Activated effector memory CD4-positive, alpha-beta T cell treated with anti-CD3 and anti-CD28 coated beads, Interleukin-2, amount 50 U/mL, for 16 hours (primary cell): ENCODE results near the gene BPGM.
"Not testable (repeated sequence)": the region's sequence is repeated elsewhere in the genome, so short reads cannot be mapped to it uniquely, and the experiment has no call there.

Experiments used
- DNase-seq: peaks from one replicate; pipeline ENCODE4 v3.0.0-alpha.2; 2020

The BPGM gene

DNA sequence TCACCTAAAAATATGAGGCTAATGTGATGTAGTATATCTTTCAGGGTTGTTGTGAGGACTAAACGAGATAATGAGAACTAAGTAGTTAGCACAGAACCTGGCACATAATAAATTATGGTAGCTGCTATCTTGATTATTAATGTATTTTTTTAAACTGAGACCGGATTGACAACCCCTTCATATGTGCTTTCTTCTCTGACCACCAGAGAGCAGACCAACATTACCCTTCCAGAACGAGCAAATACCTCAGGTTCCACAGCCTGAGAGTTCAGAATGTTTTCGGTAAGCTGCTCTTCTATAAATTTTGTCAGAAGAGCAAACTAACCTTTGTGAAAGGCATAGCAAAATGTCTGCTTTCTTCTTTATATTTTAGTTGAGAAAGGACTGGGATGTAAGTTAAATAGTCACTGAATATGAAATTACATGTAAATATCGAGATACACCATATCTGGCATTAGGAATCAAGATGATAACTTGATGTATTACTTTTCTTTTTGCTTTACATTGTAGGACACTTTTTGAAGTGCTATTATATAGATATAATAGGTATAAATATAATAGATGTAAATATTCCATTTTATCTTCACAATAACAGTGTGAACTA lies 13.6 kb upstream of the BPGM start:
- no peak for DNase-seq

DNA sequence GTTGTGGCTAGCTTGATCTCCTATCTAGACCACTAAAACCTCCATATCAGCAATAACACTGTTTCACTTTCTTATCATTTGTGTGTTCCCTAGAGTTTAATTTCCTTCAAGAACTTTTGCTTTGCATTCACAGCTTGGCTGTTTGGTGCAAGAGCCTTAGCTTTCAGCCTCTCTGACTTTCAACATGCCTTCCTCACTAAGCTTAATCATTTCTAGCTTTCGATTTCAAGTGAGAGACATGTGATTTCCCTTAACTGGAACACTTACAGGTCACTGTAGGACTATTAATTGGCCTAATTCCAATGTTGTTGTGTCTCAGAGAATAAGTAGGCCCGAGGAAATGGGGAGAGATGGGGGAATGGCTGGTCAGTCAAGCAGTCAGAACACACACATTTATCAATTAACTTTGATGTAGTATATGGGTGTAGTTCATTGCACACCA lies 10.6 kb upstream of the BPGM start:
- DNase-seq, result no peak

DNA sequence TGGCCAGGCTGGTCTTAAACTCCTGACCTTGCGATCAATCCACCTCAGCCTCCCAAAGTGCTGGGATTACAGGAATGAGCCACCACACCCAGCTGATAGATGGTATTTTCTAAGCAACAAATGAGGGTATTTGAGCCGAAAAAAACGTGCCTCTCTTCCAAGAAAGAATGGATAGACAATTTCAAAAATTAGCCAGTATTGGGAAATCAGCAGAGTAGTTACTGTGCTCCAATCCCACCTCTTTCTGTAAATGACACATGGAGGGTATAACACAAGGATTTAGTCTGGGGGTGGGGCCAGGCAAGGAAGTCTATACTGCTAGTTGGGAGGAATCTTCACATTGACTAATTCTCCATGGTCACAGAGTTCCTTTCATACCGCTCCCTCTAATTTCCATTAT lies 9.2 kb upstream of the BPGM start:
- DNase-seq, result no peak

DNA sequence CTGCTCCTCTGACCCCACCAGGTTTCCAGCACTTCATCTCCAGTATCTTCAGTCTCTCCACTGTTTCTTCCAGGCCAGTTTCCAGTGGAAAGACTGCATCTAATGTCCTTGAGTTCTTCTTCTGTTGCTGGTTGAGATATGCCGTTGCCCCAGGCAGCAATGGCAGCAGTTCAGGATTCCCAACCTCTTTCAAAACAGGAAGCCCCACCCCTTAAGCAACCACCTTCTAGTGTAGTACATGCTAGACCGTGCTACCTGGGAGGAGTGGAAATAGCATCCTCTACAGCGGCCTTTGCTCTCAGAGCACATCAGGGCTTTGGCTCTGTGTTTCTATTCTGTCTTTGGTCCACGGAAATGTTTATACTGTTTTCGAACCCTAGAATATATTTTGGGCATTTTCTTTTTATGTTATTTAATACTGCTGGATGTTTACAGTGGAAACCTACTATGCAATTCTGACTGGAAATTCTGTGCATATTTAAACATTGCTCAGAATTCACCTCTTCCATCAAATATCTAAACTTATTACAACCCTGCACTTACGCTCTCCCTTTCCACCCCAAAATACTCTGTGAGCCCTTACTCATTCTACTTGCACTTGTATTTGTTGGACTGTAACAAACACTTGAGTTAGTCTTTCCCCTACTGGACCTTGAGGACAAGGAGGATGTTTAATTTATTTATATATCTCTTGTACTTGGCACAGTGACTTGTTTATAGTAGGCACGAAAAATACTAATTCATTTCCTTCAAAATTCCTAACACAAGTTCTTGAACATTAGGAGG lies 8.5 kb upstream of the BPGM start:
- DNase-seq, result no peak

DNA sequence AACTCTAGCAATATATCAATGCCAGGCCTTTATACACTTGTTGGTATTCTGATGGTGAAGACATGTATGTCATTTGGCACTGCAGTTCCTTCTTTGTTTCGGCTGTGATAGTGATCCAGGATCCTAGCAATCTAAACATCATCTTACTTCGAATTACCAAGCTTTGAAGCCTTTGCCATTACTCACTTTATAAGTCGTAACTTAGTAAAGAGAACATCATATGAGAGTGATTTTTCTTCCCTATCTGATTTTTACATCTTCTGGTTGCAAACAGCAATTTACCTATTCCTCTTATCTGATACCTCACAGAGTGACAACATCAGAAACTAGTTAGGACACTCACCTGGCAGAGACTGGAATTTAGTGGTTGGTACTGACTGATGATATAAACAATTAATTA lies 7.6 kb upstream of the BPGM start:
- DNase-seq, result no peak

DNA sequence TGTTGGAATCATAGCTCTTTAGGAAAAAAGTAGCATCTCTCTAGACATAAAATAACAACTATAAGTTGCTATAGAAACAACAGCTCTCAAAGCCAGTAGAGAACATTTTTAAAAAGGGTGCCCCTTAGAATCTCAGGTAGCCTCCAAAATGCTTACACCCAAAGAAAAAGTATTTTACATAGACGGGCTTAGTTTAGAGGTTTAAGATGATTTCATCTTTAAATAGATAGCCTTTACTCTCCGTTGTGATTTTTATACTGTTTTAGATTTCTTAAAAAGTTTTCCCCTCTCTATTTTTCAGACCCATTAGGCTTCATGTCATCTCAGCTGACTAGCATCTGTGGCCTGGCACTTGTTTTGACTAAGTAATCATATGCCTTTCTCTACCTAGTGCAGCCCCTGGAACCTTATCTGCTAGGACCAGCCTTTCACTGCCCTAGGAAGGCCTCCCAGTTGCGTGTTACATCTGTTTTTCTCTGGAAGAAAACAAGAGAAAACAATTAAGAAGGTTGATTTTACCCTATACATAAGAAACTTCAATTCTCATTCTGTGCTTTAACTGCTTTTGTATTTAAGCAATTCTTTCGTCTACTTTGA lies 6.9 kb upstream of the BPGM start:
- DNase-seq, result no peak

DNA sequence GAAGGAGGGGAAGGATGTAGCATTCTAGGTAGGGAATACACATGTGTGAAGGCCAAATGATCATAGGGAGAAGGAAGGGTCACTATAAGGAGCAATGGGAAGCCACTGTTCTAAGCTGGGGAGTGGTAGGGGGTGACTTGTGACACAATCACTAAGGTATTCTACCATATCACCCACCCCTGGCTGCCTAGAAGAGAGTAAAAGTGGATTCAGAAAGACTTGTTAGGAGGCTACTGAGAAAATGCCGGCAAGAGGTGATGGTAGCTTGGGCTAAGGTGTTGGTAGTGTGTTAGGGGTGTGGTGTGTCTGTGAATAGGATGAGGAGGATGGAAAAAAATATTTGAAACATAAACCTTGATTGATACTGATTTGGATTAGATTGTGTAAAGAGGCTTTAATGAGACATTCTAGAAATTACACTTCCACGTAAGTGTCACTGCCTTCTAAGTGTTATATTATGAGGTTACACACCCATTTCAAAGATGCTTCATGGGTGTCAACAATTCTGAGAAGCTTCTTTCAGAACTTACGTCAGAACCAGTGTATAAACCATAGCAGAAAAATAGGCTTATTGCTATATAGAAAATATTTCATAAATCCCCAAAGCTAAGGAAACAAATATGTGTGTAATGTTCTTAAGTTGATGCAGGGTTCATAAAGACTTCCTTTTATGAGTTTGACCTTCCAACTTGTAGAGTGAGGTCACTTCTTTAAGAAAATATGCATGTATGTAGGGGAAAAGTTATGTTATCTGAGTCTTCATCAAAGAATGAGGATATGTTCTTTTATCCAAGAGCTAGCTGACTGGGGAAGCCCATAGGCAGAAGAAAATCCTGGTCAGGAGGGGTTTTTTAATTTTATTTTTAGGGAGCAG lies 5.6 kb upstream of the BPGM start:
- no peak for DNase-seq

DNA sequence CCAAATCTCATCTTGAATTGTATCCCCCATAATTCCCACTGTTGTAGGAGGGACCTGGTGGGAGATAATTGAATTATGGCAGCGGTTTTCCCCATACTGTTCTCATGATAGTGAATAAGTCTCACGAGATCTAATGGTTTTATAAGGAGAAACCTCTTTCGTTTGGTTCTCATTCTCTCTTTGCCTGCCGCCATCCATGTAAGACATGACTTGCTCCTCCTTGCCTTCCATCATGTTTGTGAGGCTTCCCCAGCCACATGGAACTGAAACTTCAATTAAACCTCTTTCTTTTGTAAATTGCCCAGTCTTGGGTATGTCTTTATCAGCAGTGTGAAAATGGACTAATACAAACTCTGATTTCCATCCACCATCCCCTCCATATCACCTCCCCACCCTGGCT lies 4.7 kb upstream of the BPGM start:
- not testable (repeated sequence) for DNase-seq

DNA sequence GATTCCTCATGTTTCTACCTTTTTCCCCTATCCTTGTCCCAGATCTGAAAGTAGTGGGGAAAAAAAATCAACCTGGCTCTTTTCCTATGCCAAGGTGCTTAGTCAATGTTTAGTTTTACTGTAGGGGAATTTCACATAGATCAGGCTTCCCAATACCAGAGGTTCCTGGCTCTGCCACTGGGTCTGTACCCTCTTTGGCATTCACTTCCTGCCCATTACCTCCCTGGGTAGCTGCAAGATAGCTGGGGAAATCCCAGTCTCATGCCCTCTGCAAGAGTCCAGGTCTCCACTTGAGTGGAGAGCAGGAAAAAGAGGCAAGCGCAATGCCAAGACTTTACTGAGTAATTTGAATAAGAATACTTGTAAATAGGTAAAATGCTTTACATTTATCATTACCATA lies 3.5 kb upstream of the BPGM start:
- DNase-seq, result no peak

DNA sequence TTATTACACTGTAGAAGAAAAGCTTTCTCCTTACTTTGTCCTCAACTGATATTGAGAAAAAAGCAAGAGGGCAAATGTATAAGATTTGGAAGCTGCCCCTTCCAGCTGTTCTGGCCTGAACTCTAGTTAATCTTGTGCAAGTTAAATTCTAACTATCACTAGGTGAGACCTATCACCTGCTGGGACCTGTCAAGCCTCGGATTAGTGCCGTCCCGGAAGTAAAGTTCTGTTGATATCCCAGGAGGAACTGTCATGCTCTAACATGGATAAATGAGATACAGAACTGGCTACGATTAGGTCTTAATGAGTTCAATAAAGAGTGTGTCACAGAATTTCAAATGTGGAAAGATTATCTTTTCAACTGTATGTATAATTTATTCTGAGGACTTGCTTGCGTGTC lies 1.2 kb upstream of the BPGM start:
- DNase-seq, result no peak

DNA sequence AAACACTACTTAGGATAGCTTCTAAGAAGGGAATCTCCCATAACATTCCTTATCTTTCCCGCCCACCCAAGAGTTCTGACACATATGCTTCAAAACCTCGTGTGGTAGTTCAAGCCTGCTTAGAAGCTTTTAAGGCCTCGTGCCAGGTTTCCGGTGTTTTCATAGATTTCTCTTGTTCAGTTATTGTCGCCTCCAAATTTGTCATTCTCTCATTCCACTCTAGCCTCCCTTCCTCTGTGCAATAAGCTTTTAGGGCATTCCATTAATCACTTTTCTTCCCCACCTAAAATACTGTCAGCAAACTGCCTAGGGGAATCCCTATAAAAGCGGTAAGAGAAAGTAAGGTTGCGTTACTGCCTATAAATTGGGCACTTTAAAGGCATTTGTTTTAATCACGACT lies 718 bp upstream of the BPGM start:
- DNase-seq, result no peak

DNA sequence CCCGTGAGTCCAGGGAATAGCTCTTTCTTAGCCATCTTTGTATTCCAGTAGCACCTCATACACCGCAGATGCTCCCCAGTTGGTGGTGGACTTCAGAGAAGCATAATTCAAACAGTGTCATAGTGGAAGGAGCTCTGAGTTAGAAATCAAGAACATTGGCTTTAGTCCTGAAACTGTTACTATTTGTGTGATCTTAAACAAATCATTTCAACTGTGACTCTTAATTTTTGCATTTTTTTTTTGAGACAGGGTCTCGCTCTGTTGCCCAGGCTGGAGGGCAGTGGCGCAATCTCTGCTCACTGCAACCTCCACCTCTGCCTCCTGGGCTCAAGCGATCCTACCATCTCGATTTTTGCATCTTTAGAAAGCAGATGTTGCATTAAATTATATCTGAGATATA lies 1.8 kb downstream of the BPGM start:
- no peak for DNase-seq

DNA sequence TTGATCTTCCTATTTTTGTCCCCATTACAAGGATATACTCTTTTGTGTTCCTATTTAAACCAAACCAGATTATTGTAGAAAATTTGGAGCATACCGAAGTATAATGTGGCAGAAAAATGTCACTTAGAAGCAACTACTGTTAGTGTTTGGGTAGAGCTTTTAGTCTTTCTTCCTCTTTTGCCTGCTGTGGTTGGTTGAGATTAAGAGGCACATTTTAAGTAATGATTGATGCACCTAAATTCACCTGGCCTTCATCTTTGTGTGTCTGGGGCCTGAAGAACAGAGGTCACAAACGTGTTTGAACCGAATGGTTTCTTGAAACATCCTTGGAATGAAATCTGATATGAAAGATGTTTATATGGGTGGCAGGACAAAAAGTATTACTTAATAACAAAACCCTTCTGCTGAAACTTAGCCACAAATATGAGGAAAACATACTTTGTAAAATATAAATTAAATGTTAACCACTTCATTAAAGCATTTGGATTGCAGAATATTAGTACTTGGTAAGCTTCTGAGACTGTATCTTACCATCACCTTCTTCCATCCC lies 2.6 kb downstream of the BPGM start:
- no peak for DNase-seq

DNA sequence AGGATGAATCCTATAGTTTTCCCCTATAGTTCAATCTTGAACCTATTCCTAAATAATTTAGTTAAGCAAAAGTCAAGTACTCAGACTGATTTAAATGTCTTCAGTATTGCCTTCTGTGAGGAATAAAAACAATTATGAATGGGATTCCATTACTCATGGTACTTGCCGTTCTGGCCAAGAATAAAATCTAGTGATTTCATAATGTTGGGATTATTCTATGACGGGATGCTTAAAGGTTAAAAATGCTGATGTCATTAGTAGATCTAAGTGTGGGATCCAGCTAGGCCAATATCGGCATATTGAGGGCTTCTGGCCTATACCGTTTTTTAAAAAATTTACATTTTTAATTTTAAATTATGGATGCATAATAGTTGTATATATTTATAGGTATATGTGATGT lies 5.3 kb downstream of the BPGM start:
- no peak for DNase-seq

DNA sequence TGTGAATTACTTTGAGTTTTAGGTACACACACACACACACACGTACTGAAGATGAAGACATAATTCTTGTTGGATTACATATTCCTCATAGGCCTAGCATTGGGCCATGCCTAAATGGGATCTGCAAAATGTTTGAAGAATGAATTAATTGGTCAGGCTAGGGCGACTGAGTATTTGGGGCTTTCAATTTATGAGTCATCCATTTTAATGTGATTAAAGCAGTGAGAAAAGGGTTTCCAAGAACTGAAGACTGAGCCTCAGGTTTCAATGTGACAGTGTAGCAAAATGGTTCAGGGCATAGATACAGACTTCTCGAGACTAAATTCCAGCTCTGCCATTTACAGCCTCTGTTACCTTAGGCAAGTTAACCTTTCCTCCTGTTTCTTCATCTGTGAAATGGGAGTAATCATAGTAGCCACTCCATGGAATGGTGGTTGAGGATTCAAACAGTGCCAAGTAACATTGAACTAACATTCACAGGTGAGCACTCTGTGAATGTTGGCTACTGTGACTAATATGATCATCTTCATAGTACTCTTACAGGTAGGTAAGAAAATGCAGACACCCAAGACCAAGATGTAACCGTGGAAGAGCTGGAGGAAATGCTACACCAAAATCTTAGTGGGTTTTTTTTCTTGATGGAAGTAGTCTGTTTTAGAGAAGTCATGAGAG lies 7.6 kb downstream of the BPGM start:
- DNase-seq, result no peak

DNA sequence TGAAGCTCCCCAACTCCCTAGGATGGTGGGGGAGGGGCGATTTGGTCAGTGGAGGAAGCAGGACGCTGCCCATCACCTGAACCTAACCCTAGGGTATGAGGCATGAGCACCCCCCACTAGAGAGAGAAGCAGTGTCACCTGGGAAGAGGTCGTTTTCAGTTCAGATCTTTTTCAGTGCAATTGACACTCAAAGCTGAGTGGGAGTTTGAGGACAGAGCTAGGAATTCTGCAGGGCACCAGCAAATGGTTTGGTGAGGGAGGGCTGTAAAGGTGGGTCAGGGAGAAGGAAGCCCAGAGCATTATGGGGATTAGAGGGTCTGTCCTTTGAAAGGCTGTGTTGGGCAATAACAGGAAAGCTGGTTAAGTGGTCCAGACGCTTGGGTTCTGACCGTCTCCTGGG lies 10.9 kb downstream of the BPGM start:
- no peak for DNase-seq

DNA sequence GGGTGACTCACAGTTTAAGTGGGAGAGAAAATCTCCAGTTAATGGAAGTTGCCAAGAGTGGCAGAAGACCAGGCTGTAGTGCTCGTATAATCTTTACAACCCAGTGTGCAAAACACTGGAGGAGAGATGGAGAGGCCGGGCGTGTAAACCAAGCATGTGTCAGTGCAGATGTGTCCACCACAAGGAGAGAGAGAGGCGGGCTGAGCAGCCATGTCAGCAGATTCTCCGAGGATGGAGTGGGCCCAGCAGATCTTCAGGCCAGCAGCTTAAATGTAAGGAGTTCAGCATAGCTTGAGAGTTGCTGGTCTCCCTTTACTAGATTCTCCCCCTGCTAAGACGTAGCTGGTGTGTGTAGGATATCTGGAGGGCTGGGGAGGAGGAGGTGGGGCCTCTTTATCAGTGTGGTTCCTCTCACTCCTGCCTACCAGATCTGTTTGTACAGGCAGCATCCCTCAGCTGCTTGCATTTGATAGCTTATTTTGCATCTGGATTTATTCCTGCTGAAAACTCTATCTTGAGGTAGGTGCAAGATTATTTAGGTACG lies 13.7 kb downstream of the BPGM start:
- DNase-seq, result no peak

DNA sequence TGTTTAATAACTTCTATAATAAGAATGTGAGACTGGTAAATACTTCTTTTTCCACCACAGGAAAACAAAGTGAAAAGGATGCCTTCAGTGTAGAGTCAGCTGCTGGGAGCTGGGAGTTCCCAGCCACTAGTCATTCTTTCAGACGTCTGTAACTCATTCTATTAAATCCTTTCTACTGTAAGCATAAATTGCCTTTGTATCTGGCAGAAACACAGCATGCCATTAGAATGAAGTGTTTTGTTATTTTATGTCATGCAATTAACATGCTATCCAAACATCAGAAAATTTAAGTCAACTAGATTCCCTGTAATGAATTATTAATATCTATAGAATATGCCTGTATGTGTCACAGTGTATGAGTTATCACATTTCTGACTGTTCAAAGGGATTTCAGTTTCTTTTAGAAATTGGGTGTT lies 14.3 kb downstream of the BPGM start:
- DNase-seq, result no peak

DNA sequence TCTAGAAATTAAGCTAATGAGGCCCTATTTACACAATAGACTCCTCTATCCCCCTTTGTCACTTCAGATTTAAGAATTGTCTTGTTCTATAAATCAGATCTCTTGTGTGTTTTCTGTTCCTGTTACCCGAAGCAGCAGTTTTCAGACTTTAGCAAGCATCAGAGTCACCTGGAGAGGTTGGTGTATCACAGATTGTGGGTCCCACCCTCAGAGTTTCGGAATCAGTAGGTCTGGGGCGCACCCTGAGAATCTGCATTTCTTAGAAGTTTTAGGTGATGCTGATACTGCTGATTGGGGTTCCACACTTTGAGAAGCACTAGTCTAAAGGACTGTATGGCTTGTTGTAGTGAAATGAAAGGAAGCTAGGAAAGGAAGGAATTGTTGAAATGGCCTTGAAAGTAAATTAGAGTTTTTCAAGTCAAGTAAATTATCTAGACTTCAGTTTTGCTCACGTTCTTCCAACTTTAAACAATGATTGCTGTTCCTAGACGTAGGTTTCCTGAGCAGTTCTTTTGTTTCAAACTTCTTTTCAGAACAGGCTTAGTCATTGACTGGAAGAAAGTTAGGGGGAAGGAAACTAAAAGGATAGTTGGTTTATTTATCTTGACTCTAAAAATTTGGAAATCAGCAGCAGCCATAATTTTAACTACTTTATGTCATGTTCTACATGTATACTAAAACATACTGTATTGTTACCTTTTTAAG lies 15.7 kb downstream of the BPGM start:
- DNase-seq, result no peak

DNA sequence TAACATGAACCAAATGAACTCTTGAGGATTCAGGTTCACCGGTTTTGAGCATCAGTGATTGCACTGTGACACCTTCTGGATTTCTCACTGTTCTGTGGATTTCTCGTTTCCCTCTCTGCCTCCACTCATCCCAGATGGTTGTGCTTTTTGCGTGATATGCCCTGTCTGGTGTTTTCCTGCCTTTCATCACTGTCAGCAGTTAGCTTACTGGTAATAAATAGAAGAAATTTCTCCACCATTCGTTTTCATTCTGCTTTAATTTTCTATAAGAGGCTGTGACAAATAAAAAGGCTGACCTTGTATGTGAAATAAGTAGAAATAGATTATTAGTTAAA lies 16.2 kb downstream of the BPGM start:
- DNase-seq, result no peak

DNA sequence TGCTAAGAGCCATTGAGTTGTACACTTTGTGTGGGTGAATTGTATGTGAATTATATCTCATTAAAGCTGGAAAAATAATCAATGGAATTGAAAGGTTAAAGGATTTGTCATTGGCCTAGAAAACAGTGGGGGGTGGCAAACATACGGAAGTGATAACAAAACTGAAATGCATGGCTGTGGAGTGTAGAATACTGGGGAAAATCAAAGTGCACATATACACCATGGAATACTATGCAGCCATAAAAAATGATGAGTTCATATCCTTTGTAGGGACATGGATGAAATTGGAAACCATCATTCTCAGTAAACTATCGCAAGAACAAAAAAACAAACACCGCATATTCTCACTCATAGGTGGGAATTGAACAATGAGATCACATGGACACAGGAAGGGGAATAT lies 18.4 kb downstream of the BPGM start:
- DNase-seq, result not testable (repeated sequence)

DNA sequence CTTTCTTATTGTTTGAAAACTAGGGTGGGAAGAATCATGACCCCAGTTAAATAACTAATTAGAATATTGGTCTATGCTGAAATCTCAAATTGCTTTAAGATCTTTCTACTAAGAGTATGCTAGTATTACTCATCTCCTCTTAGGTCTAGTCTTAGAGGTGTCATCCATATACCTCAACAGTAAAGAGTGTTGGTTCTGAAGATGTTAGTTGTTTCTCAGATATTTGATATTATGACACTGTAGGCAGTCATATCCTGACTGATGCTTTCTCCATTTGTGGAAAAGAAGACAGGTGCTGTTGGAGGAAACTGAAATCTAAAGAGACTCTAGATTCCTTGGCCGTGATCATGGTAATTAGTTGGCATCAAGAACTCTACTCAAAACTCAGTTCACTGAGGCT lies 21.2 kb downstream of the BPGM start:
- DNase-seq, result no peak
